ENCODE data around the gene DNTT.

The DNTT gene

DNA sequence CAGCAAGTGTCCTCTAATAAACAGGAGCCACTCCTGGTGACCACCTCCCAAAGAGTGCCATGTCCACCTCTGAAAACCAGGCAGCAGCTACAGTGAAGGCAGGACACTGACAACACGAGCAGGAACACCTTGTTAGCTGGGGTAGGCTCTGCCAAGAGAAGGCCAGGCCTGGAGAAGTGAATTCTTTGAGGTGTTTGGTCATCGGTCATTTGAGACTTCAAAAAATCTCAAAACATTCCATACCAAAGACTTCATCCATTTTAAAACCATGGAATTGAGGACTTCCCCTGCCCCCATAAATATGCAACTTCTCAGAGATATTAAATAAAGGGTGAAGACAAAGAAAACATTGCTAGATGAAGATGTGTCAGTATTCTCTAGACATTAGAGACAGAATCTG lies 82.9 kb downstream of the DNTT start:
- DNase-seq, result no peak

DNA sequence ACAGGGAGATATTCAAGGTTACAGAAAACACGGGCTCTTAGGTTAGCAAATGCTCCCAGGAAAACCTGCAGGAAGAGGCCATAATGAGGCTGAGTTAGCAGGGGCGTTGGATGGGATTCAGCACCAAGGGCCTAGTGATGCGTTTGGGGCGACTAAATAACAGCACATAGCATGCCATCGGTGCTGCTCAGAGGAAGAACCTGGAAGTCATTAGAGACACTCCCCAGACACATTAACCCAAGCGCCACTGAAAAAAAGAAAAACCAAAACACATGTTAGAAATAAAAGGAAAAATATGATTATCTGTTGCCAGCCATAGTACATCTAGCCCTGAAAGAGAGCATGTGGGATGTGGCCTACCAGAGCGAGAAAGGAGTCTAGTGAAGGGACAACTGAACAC lies 83.4 kb downstream of the DNTT start:
- DNase-seq, result no peak
